ENCODE results near the gene CCDC188. TPM values are rescaled to one million over a fixed set of nuclear protein-coding genes. Genes with fewer than 3 reads are reported as not detected.

Gene CCDC188
- total and polyA plus RNA-seq, 9 of the 15 experiments (the other 6 are each of a cell fraction or from before 2014, with no cell fraction given) = not detected

DNA sequence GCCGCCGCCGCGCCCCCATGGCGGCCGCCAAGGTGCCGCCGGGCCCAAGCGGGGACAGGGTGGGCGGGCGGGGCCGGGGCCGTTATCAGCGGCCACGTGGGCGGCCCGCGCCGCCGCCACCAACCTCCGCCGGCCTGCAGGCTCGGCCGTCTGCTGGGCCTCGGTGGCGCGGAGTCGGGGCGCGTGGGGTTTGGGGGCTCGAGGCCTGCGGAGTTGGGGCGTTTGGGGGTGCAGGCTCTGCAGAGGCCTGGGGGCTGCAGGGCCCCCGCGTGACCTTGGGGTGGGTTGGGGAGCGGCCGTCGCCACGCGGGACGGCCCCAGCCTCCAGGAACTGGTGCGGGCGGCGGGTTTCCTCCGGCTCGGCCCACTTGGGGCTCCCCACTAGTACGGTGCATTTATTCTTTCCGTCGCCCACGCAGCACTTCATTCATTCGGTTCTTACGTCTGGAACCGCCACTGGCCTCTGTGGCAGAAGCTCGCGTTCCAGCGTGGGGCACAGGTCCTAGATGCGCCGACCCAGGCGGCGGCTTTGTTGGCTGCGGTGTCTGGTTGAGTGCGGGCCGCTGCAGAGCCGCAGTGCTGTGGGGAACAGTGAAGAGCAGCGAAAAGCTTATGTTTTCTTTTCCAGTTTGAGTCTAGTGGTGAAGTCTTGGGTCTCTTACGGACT, 33.1 kb downstream of the CCDC188 start (continued):
- TF ChIP-seq YY1 (IDR thresholded peaks at IDR 0.05; ENCODE audit: borderline replicate concordance in 1 of 3, control insufficient read depth in 1 of 3, extremely low read depth in 1 of 3, insufficient read depth in 3 of 3, insufficient read length in 1 of 3, insufficient replicate concordance in 2 of 3, low read depth in 1 of 3, low read length in 2 of 3) (peak in 2 of 3 experiments; percentile 5 to 42), BRD4 (IDR thresholded peaks at IDR 0.05) (peak; percentile 99), MECOM (CRISPR knock-in tag; IDR thresholded peaks at IDR 0.05) (no peak), RUNX1 (IDR thresholded peaks at IDR 0.05; ENCODE audit: low read depth) (no peak), NELFE (IDR thresholded peaks at IDR 0.05; ENCODE audit: insufficient read depth, insufficient read length) (no peak), MCM7 (IDR thresholded peaks at IDR 0.05) (no peak), HMG20B (CRISPR knock-in tag; IDR thresholded peaks at IDR 0.05) (no peak), ZNF143 (CRISPR knock-in tag; IDR thresholded peaks at IDR 0.05) (no peak), CBX1 (IDR thresholded peaks at IDR 0.05; ENCODE audit: low read depth) (no peak), NFE2L1 (tag; IDR thresholded peaks at IDR 0.05; ENCODE audit: borderline replicate concordance, low read depth) (no peak), COPS2 (conservative IDR thresholded peaks at IDR 0.05) (no peak), DACH1 (IDR thresholded peaks at IDR 0.05; ENCODE audit: partially characterized antibody) (no peak), PTBP1 (IDR thresholded peaks at IDR 0.05; ENCODE audit: low read depth, low read length) (no peak), KLF16 (IDR thresholded peaks at IDR 0.05) (no peak), ZKSCAN8 (CRISPR knock-in tag; IDR thresholded peaks at IDR 0.05) (no peak), ZBTB17 (CRISPR knock-in tag; IDR thresholded peaks at IDR 0.05) (peak; percentile 61), ZNF780A (CRISPR knock-in tag; IDR thresholded peaks at IDR 0.05) (no peak), NR3C1 (CRISPR knock-in tag; IDR thresholded peaks at IDR 0.05) (no peak), RBM39 (optimal IDR thresholded peaks at IDR 0.05; ENCODE audit: low read depth, low read length) (no peak), FOSL1 (tag; conservative IDR thresholded peaks at IDR 0.05) (no peak), EP300 (IDR thresholded peaks at IDR 0.05; ENCODE audit: low read length) (peak; percentile 27; the same call in 1 of the 2 replicates), MXD1 (CRISPR knock-in tag; IDR thresholded peaks at IDR 0.05; ENCODE audit: borderline replicate concordance, poor library complexity, severe bottlenecking) (peak; percentile 90), WHSC1 (IDR thresholded peaks at IDR 0.05; ENCODE audit: low read length) (no peak), ERF (CRISPR knock-in tag; IDR thresholded peaks at IDR 0.05) (peak; percentile 86), KLF13 (tag; IDR thresholded peaks at IDR 0.05; ENCODE audit: borderline replicate concordance, low read depth) (peak; percentile 50; the same call in 1 of the 2 replicates), CHCHD3 (CRISPR knock-in tag; IDR thresholded peaks at IDR 0.05) (no peak), SMARCA5 (IDR thresholded peaks at IDR 0.05) (no peak), EGR1 (conservative IDR thresholded peaks at IDR 0.05) (no peak), BHLHE40 (IDR thresholded peaks at IDR 0.05; ENCODE audit: low read length) (peak; percentile 21; the same call in 1 of the 2 replicates), THRAP3 (IDR thresholded peaks at IDR 0.05; ENCODE audit: borderline replicate concordance) (no peak), MYNN (IDR thresholded peaks at IDR 0.05) (no peak), MYNN (CRISPR knock-in tag; IDR thresholded peaks at IDR 0.05) (no peak)
- TF ChIP-seq, protein P1, sequence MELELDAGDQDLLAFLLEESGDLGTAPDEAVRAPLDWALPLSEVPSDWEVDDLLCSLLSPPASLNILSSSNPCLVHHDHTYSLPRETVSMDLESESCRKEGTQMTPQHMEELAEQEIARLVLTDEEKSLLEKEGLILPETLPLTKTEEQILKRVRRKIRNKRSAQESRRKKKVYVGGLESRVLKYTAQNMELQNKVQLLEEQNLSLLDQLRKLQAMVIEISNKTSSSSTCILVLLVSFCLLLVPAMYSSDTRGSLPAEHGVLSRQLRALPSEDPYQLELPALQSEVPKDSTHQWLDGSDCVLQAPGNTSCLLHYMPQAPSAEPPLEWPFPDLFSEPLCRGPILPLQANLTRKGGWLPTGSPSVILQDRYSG (tag; conservative IDR thresholded peaks at IDR 0.05; ENCODE audit: low read depth) = peak; percentile 74; the same call in 1 of the 2 replicates
